HepG2 (cell line): ENCODE measurements around the gene METTL1. TPM values are rescaled to one million over a fixed set of nuclear protein-coding genes. Genes with fewer than 3 reads are reported as not detected.

Experiments
- HMGXB4 ChIP-seq, 2 experiments: sonication (generic) in 1 of 2; formaldehyde crosslinking in 1 of 2; IDR thresholded peaks; 2 replicates each; pipeline versions ENCODE4 v1.4.0 to v1.6.1; 2018 to 2020; ENCODE audit warnings: missing genetic modification reagents in 2 of 2, borderline replicate concordance in 1 of 2, low read depth in 1 of 2, mild to moderate bottlenecking in 1 of 2, missing biosample characterization in 1 of 2
- HNF1A ChIP-seq, 2 experiments: sonication (generic) in 1 of 2; formaldehyde crosslinking in 1 of 2; IDR thresholded peaks; 2 replicates each; pipeline versions ENCODE4 v1.4.0 to v1.6.1; 2016 to 2020; ENCODE audit warnings: borderline replicate concordance in 1 of 2, low read depth in 1 of 2, mild to moderate bottlenecking in 1 of 2, missing genetic modification reagents in 1 of 2
- HNRNPUL1 ChIP-seq: fragments of 200-400 bp; formaldehyde crosslinking; IDR thresholded peaks from 2 replicates; pipeline ENCODE4 v1.6.1; 2017; ENCODE audit warnings: low read depth, mild to moderate bottlenecking, low read length, moderate library complexity
- KAT7 ChIP-seq: IDR thresholded peaks from 2 replicates; pipeline ENCODE4 v1.6.1; 2018; ENCODE audit warnings: borderline replicate concordance, missing compliant biosample characterization
- MYC ChIP-seq: sonication (generic); formaldehyde crosslinking; IDR thresholded peaks from 2 replicates; pipeline ENCODE4 v1.9.0; 2021; ENCODE audit warnings: missing genetic modification reagents, borderline replicate concordance
- PHF20 ChIP-seq: sonication (generic); formaldehyde crosslinking; IDR thresholded peaks from 2 replicates; pipeline ENCODE4 v1.5.0; 2020; ENCODE audit warnings: mild to moderate bottlenecking, missing genetic modification reagents
- PRDM10 ChIP-seq: sonication (generic); formaldehyde crosslinking; IDR thresholded peaks from 2 replicates; pipeline ENCODE4 v1.4.0; 2020; ENCODE audit warnings: low read depth, missing genetic modification reagents
- SMARCE1 ChIP-seq: fragments of 450-650 bp; IDR thresholded peaks from 2 replicates; pipeline ENCODE4 v1.6.1; 2017; ENCODE audit warnings: borderline replicate concordance
- ZBTB33 ChIP-seq: sonication (generic); formaldehyde crosslinking; IDR thresholded peaks from 2 replicates; pipeline ENCODE4 v1.4.0; 2020; ENCODE audit warnings: missing genetic modification reagents
- ZNF652 ChIP-seq: IDR thresholded peaks from 2 replicates; pipeline ENCODE4 v1.6.1; 2016; ENCODE audit warnings: low read depth, borderline replicate concordance
- polyA plus RNA-seq, 8 experiments: library from polyadenylated mRNA; depleted of rRNA in 3 of 8; stranded (reverse) in 7 of 8; unstranded in 1 of 8; fragments of >200 nt; fragmentation: Illumina TruSeq in 4 of 8; extraction: Trizol in 4 of 8; gene quantifications; 2 replicates each; pipeline versions ENCODE4 v1.2.1 to v1.2.3, GENCODE V29; 2011 to 2016; ENCODE audit warnings: low read depth in 4 of 8, missing spikeins in 1 of 8, mixed read lengths in 1 of 8; ENCODE audit not compliant: insufficient read depth in 1 of 8
- total RNA-seq, 5 experiments: library from RNA; depleted of rRNA; stranded (reverse); fragments of >200 nt; fragmentation: Illumina TruSeq; extraction: Trizol; gene quantifications; 2 replicates each; pipeline ENCODE4 v1.2.3, GENCODE V29; 2016; ENCODE audit warnings: low read depth in 1 of 5
- TF ChIP-seq, protein P1 (sequence below): sonication (generic); formaldehyde crosslinking; IDR thresholded peaks from 2 replicates; pipeline ENCODE4 v1.4.0; 2020; ENCODE audit warnings: missing genetic modification reagents, borderline replicate concordance

METTL1 gene
- total and polyA plus RNA-seq, 2 of the 13 experiments (the other 11 are each of a cell fraction or from before 2014, with no cell fraction given): 34.7 to 36.9 TPM

DNA sequence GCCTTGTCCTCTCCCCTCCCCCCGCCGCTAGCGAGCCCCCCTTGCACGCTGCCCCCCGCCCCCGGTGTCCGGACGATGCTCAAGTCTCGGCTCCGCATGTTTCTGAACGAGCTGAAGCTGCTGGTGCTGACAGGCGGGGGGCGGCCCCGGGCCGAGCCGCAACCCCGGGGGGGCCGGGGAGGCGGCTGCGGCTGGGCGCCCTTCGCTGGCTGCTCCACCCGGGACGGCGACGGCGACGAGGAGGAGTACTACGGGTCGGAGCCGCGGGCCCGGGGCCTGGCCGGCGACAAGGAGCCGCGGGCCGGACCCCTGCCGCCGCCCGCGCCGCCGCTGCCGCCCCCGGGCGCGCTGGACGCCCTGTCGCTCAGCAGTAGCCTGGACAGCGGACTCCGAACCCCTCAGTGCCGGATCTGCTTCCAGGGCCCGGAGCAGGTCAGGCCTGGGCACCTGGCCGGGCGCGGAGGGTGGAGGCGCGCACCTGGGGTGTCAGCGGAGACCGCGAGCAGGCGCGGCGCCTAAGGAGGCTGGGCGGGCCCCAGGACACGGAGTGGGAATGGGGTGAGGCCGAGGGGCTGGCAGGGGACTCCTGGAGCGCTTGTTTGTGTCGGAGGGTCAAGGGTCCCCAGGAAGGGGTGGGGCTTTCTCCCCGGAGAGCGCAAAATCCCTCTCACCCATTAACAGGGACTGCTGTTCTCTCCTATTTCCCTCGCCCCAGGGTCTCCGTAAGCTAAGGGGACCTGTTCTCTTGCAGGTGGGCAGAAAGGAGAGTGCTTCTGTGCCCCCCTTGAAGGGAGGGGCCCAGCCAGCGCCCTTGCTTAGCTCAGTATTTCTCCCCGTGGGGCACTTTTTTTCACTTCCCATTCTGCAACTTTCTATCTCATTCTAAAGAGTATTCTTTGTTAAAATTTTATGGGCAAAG is 16.2 kb downstream of the METTL1 start (continued):
- TF ChIP-seq PRDM10: no peak
- TF ChIP-seq KAT7 (CRISPR knock-in tag): no peak
- TF ChIP-seq HMGXB4 (CRISPR knock-in tag; IDR thresholded peaks at IDR 0.05; ENCODE audit: borderline replicate concordance in 1 of 2, low read depth in 1 of 2): peak; percentile 46 to 74; a peak in 2 of 4 replicates
- TF ChIP-seq ZBTB33: no peak
- no peak for TF ChIP-seq SMARCE1
- TF ChIP-seq HNRNPUL1: no peak
- no peak for TF ChIP-seq ZNF652 (CRISPR knock-in tag)
- TF ChIP-seq, protein P1, sequence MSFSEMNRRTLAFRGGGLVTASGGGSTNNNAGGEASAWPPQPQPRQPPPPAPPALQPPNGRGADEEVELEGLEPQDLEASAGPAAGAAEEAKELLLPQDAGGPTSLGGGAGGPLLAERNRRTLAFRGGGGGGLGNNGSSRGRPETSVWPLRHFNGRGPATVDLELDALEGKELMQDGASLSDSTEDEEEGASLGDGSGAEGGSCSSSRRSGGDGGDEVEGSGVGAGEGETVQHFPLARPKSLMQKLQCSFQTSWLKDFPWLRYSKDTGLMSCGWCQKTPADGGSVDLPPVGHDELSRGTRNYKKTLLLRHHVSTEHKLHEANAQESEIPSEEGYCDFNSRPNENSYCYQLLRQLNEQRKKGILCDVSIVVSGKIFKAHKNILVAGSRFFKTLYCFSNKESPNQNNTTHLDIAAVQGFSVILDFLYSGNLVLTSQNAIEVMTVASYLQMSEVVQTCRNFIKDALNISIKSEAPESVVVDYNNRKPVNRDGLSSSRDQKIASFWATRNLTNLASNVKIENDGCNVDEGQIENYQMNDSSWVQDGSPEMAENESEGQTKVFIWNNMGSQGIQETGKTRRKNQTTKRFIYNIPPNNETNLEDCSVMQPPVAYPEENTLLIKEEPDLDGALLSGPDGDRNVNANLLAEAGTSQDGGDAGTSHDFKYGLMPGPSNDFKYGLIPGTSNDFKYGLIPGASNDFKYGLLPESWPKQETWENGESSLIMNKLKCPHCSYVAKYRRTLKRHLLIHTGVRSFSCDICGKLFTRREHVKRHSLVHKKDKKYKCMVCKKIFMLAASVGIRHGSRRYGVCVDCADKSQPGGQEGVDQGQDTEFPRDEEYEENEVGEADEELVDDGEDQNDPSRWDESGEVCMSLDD (CRISPR knock-in tag): peak; percentile 62; the same call in 1 of the 2 replicates
- peak; percentile 49 for TF ChIP-seq PHF20 (CRISPR knock-in tag)
- TF ChIP-seq MYC (CRISPR knock-in tag): peak; percentile 54; the same call in 1 of the 2 replicates
- no peak for TF ChIP-seq HNF1A (IDR thresholded peaks at IDR 0.05; ENCODE audit: low read depth)
- no peak for TF ChIP-seq HNF1A (CRISPR knock-in tag; IDR thresholded peaks at IDR 0.05; ENCODE audit: borderline replicate concordance)
